NCI-H2227 (cell line): ENCODE data around the gene PRRT1B.

ENCODE experiments used
- DNase-seq: peaks from one replicate; lab custom pipeline; 2025; ENCODE audit not compliant: unreplicated experiment; lab: John Stamatoyannopoulos, UW

Gene PRRT1B

DNA sequence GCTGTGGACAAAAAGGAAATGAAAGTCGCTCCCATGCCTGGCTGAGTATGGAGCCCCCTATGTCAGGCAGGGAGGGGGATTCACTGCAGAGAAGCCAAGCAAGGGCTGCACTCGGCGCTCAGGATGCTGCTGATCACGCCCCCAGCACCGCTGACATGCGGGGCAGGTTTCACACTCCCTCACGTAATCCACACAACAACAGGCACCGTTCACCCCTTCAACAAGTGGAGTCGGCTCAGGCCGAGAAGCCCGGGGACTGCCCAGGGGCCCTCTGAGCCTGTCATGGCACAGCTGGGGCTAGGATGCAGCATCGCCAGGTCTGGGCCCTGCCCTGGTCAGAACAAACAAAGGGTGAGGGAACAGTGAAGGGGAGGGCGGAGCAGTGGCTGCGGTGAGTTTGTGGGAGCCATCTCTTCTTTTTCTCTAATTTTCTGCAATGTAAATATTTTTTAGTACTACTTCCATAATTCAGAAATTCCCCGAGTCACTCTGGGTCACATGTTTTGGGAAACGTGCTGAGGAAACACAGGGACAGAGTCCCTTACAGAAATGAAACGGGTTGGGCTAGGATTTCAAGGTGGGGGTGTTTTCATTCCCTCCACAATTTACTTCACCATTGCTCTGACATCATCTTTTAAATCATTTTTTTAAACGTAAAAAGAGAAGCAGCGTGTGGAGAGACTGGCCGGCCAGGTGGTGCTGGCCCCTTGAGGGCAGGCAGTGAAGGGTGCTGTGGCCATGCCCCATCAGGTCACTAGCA, 49.8 kb downstream of the PRRT1B start:
- DNase-seq: no peak

DNA sequence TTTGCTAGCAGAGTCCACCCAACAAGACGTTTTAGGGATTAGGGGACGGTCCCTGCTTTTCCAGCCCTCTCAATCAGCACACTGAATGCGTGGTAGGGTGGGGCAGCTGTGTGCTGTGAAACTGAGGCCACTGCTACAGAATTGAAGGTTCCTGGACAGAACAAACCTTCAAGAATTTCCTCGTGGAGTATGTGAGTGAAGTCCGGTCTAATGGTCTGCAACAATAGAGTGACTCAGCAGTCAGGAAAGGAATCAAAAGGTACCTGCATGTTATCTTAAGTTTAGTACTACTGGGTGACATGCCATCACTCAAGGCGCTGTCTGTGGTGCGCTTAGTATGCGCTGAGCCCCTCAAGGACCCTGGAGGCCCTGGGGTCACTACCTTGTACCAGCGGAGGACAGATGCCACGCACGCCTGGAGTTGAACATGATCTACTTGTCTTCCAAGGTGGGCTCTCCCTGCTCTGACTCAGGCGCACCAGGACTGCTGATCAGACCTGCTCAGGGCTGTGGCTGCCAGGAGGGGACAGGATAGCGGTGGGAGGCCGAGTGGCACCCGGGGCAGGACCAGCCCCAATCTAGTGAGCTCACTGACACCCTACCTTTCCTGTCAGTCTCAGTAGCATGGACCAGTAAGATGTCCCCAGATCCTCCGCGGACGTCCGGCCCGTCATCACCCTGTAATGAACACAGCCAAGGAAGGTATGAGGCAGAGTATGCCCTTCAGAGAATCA, 50.5 kb downstream of the PRRT1B start:
- DNase-seq: no peak

DNA sequence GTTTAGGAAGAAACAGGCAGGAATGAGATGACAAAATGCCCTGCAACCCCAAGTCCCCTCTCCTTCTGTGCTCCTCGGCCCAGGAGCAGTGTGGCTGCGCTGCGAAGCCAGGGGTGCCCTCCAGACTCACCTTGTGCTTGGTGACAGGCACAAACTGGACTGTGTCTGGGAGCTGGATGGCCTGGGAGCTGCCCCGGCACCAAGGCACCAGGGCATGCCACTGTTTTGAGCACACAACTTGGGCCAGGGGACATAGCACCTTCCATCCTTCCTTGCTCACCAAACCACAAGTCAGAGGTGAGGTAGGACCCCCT, 51.1 kb downstream of the PRRT1B start:
- no peak for DNase-seq

DNA sequence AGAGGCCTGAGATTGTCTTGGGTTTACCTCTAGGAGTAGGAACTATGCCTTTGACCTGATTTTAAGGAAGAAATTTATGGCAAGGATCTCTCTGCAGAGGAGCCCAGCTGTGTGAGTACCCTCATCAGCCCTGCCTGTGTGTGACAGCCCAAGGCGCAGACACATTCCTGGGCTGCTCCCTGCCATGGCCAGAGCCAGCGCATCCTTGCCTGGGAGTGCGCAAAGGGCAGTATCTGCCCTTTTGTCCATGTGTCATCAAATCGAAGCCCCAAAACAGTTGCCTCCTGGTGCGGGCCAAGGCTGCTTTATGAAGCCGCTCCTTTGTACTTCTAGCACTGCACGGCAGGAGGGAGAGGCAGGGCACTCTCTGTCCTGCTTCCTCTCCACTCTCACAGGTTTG, 51.9 kb downstream of the PRRT1B start:
- DNase-seq: no peak

DNA sequence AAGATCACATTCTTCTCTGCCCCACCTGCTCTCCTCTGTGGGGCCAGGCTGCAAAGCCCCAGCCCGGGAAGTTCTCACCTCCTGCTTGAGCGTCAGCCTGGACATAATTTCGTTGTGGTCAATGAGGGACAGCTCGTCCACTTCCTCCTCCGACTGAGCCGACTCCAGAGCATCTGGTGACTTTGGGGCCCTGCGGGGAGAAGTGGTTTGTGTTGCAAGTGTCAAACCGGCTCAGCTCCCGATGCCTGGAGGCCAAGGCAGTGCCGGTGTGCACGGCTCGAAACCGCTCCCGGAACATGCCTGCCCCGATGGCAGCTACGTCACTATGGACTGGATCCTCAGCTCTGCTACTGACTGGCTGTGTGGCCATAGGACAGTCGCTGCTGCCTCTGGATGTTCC, 52.8 kb downstream of the PRRT1B start:
- no peak for DNase-seq

DNA sequence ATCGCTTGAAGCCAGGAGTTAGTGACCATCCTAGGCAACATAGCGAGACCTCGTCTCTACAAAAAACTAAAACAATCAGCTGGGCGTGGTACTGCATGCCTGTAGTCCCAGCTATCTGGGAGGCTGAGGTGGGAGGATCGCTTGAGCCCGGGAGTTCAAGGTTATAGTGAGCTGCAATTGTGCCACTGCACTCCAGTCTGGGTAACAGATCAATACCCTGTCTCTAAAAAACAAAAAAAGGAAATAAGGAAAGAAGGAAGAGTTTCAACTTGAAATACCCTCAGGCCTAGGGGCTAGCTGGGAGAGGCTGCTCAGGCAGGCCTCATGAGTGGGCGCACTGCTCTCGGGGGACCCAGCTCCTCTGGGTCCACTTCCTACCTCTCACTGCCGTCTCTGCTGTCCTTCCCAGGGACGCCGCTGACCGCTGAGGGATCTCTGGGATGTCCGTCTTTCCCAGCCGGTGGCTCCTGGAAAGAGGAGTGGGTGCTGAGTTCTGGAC, 56.4 kb downstream of the PRRT1B start:
- no peak for DNase-seq

DNA sequence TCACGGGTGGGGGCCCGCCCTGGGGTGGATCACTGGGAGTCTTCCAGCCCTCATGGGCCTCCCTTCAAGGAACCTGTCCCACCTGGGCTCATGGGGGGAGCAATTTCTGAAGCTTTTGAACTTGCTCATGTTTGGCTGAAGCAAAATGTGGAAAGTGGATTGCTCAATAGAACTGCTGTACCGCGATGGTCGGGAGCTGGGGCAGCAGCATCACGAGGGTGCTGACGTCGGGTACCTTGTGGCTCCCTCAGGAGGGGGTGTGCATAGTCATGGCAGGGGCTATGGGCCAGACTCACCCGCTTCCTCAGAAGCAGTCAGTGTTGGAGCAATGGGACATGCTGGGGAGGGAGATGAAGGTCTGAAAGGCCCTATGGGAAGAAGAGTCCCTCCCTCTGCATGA, 57.9 kb downstream of the PRRT1B start:
- no peak for DNase-seq

DNA sequence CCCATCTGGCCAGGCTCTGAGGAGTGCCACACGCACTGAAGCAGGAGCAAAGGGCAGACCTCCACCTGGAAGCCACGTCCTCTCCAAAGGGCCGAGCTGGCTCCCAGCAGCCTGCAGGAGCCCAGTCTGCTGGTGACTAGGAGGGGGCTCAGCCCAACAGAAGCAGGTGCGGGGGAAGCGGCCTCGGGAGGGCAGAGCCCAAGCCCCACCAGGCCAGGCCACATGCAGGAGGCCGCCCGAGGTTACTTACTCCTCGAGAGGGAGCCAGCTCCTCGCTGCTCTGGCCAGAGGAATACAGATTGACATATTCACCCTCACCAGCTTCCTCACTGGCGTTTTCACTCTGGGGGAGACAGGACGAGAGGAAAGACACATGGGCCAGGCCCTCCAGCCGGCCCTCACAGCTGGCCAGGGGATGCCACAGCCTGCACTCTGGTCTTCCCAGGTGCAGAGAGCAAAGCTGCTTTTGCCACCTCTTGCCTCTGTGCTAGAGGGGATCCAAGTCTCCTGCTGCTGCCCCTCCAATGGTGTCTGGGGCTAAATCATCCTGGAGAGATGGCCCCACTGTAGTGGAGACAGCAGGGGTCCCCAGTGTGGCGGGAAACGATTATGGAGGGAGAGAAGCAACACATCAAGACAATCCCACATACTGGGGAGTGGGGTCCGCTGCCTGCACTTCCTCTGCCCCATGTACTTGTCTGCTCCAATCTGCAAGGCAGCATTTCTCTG, 58.6 kb downstream of the PRRT1B start:
- DNase-seq: no peak

DNA sequence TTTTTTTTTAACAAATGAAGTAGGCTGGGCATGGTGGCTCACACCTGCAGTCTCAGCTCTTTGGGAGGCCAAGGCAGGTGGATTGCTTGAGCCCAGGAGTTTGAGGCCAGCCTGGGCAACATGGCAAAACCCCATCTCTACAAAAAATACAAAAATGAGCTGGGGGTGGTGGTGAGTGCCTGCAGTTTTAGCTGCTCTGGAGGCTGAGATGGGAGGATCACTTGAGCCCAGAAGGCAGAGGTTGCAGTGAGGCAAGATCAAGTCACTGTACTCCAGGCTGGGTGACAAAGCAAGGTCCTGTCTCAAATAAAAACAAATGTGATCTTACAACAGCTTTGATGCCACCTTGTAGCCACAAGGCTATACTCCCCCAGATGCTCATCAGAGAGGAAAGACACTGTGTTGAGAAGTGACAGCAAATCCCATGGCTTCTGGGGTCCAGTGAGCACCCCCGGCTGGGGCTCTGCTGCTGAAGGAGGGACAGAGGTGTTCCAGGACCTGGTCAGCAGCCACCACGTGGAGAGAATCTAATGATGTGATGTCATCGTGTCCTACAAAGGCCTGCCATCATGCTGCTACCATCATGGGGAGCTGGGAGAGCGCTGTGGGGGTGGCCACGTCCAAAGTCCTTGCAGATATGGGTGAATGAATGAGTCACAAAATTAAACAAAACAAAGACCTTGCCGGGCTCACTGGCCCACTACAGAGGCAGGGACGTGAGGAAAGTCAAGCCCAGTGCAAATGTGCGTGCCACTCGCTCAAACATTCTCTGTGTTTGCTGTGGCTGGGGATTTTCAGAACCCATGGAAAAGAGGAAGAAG, 60.7 kb downstream of the PRRT1B start:
- DNase-seq: no peak

DNA sequence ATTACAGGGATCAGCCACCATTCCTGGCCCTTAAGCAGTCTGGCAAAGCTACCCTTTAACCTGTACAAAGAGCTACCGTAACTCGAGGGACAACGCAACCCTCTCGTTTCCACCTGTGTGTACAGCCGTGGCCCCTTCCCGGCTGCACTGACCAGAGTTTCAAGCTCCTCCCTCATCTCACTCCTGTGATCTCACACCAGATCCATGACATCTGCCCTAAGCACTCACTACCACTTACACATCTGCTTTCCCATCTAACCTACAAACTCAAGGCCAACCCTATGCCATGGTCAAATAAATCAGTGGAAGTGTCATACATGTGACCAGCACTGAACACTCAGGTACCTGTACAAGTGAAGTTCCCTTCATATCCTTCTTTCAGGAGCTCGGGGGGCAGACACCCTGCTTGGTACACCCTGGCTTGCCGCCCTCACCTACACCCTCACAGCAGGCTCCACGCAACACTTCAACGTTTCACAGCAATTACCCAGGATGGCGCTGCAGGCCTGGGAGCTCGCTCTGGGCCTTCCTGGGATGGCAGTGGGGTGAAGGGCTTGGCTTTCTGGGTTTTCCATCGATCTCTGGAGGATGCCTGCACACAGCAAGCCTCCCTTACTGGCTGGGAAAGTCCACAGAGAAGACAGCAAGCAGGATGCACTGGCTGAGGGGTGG, 61.7 kb downstream of the PRRT1B start:
- no peak for DNase-seq

DNA sequence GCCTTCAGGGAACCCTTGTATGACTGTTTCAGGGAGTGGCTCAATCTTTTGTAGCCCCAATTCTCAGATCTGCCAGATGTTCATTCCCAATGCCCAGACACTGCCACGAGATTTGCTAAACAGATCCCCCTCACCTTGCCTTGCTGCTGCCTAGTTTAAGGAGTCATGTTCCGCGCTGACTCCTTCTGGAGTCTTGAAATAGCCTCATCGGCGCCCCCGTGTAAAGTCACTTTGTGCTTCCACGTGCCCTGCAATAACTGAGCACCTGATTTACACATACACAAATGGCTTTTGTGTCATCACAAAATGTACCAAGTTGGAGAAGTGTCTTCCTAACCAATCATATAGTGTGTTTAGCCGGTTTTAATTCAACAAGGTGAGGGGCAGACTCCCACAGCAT, 62.3 kb downstream of the PRRT1B start:
- no peak for DNase-seq

DNA sequence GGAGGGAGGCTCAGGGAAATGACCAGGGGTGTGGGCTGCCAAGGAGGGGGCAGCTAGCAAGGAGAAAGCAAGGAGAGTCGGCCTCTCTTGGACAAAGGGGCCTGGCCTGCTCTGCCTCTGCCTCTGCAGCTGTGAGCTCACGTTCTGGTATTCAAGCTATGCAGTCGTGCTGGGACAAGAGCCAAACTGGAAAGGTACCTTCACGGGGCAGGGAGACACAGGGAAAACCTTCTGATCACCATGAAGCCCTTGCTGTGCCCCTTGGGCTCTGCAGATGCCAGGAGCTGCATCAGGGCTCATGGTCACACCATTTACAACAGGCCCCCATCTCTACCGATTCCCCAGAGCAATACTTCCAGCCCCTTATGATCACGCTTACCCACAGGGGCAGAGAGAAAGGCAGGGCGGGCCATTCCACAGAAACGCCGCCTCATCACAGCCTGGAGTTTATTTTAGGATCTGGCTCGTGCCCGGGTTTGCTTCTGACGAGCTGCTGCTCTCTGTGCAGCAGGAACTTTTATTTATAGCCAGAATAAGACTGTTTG, 63.2 kb downstream of the PRRT1B start:
- no peak for DNase-seq
